CD4-positive, alpha-beta T cell treated with Interleukin-6 for 4 hours (primary cell): ENCODE data around the gene TMEM109.
A peak's percentile ranks its signal among the peaks of the same experiment; 100 is the strongest.

Experiments
- DNase-seq: peaks from one replicate; pipeline ENCODE4 v3.0.0-alpha.2; 2020; ENCODE audit warnings: mixed read lengths

The TMEM109 gene

GRCh38 chr11:60912223-60912850 lies 1.6 kb upstream of the TMEM109 start:
- peak; percentile 41 for DNase-seq

- no peak for DNase-seq
Measured at GRCh38 chr11:60912851-60913528, 968 bp upstream of the TMEM109 start.

- peak; percentile 46 for DNase-seq
Measured at GRCh38 chr11:60914633-60915247, 782 bp downstream of the TMEM109 start.

GRCh38 chr11:60915248-60915914 lies 1.4 kb downstream of the TMEM109 start:
- peak; percentile 83 for DNase-seq

GRCh38 chr11:60916669-60917206 lies 2.8 kb downstream of the TMEM109 start:
- DNase-seq, result no peak

GRCh38 chr11:60917267-60917666 lies 3.3 kb downstream of the TMEM109 start:
- no peak for DNase-seq

GRCh38 chr11:60918251-60918938 lies 4.4 kb downstream of the TMEM109 start:
- no peak for DNase-seq

GRCh38 chr11:60918939-60919265 lies 4.9 kb downstream of the TMEM109 start:
- DNase-seq, result no peak

- no peak for DNase-seq
Measured at GRCh38 chr11:60919320-60919719, 5.4 kb downstream of the TMEM109 start.

GRCh38 chr11:60919956-60920355 lies 6.0 kb downstream of the TMEM109 start:
- no peak for DNase-seq

GRCh38 chr11:60921259-60921658 lies 7.3 kb downstream of the TMEM109 start:
- DNase-seq, result no peak

GRCh38 chr11:60921777-60922335 lies 7.9 kb downstream of the TMEM109 start:
- no peak for DNase-seq

- no peak for DNase-seq
Measured at GRCh38 chr11:60922906-60923305, 8.9 kb downstream of the TMEM109 start.

- no peak for DNase-seq
Measured at GRCh38 chr11:60923326-60923725, 9.4 kb downstream of the TMEM109 start.

- no peak for DNase-seq
Measured at GRCh38 chr11:60923800-60924109, 9.8 kb downstream of the TMEM109 start.

GRCh38 chr11:60924110-60924905 lies 10.3 kb downstream of the TMEM109 start, which contains the start of gene TMEM132A:
Gene TMEM132A (plus strand): TSS chr11:60924460. CDS start chr11:60924634, 174 bp downstream.
- peak; percentile 15 for DNase-seq

- DNase-seq, result peak; percentile 23
Measured at GRCh38 chr11:60924906-60925853, 11.2 kb downstream of the TMEM109 start.

GRCh38 chr11:60925868-60926267 lies 11.9 kb downstream of the TMEM109 start:
- DNase-seq, result no peak

GRCh38 chr11:60926500-60926899 lies 12.5 kb downstream of the TMEM109 start:
- no peak for DNase-seq

GRCh38 chr11:60927061-60927592 lies 13.2 kb downstream of the TMEM109 start:
- no peak for DNase-seq
